ENCODE results near the gene HIF3A. TPM values are rescaled to one million over a fixed set of nuclear protein-coding genes. Genes with fewer than 3 reads are reported as not detected.

Gene HIF3A
- total RNA-seq, 2 donors from 2014 or later, result 41.6 to 71.9 TPM

DNA sequence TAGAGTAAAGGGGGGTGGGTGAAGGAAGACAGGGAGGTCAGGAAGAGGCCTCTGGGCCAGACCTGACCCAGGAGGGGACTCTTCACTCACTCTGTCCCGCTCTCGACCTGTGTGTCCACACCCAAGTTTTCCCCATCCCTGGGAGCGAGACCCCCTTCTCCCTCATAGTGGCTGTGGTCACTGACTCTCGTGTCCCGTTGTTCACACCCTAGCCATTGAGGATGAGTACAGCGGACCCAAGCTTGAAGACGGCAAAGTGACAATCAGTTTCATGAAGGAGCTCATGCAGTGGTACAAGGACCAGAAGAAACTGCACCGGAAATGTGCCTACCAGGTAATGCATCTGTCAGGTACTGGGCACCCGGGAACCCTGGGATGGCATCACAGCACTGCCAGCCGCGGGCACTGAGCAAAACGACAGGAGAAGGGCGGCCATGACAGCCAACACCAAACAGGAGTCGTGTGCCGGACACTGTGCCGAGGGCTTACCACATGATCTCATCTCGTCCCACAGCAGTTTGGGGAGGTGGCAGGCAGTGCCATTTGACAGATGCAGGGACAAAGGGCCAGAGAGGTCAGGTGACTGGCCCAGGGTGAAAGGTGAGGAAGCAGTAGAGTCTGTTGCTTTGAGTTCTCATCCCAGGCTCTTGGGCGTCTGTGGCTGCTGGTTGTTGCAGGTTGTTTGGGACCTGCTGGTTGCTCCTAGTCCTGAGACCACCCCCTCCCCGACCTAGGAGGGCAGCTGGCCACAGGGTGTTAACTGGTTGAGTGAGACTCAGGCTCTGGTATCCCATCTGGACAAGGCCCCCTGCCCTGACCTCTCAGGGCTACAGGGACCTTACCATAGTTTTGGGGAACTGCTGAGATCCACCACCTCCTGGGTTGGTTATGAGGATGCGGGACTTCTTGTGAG is 79.7 kb downstream of the HIF3A start:
- H3K9me3 Mint-ChIP-seq, result no peaks in the 10 kb centered on the region

DNA sequence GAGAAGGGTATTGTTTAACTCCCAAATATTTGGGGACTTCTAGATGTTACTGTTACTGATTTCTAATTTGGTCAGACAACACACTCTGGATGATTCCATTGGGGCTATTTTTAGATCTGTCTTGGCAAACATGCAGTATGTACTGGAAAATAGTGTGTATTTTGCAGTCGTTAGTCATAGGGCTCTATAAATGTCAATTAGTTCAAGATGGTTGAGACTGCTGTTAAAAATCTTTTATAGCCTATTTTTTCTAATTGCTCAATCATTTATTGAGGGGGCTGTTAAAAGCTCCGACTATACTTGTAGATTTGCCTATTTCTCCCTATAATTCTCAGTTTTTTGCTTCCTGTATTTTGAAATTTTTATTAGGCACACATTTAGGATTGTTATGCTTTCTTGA is 81.4 kb downstream of the HIF3A start:
- DNase-seq, result no peak
- Mint-ChIP-seq H3K36me3 (ENCODE audit: low read depth) (peaks cover 66% of the 10 kb centered on the region), H3K27ac (no peak overlapping the region), H3K4me3 (no peak overlapping the region), H3K9me3 (no peaks in the 10 kb centered on the region), H3K27me3 (ENCODE audit: insufficient read depth) (no peaks in the 10 kb centered on the region), H3K4me1 (peaks cover 6% of the 10 kb centered on the region)
- Histone ChIP-seq H3K4me1 (ENCODE audit: control insufficient read depth, insufficient read depth, low read length) (peaks cover under 1% of the 10 kb centered on the region), H3K9me3 (ENCODE audit: control insufficient read depth, low read length) (no peaks in the 10 kb centered on the region), H3K27ac (ENCODE audit: low read depth, low read length) (no peak overlapping the region), H3K36me3 (ENCODE audit: control insufficient read depth, insufficient read depth, low read length) (peaks cover 79% of the 10 kb centered on the region), H3K27me3 (ENCODE audit: control insufficient read depth, insufficient read depth, low read length, poor library complexity, severe bottlenecking) (no peaks in the 10 kb centered on the region), H3K9ac (ENCODE audit: extremely low read depth, low read length, poor library complexity, severe bottlenecking) (no peak overlapping the region), H3K4me3 (ENCODE audit: low read length) (no peak overlapping the region)
- WGBS, 2 experiments (ENCODE audit: insufficient coverage in 1 of 2, insufficient read length in 1 of 2), result 94 to 100% methylated on average over 1 to 2 of the region's 2 CpGs
- TF ChIP-seq, protein P1, sequence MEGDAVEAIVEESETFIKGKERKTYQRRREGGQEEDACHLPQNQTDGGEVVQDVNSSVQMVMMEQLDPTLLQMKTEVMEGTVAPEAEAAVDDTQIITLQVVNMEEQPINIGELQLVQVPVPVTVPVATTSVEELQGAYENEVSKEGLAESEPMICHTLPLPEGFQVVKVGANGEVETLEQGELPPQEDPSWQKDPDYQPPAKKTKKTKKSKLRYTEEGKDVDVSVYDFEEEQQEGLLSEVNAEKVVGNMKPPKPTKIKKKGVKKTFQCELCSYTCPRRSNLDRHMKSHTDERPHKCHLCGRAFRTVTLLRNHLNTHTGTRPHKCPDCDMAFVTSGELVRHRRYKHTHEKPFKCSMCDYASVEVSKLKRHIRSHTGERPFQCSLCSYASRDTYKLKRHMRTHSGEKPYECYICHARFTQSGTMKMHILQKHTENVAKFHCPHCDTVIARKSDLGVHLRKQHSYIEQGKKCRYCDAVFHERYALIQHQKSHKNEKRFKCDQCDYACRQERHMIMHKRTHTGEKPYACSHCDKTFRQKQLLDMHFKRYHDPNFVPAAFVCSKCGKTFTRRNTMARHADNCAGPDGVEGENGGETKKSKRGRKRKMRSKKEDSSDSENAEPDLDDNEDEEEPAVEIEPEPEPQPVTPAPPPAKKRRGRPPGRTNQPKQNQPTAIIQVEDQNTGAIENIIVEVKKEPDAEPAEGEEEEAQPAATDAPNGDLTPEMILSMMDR (conservative IDR thresholded peaks at IDR 0.05), result no peak

More for the DNA sequence above, 79.7 kb downstream of the HIF3A start:
- Histone ChIP-seq H3K4me1 (ENCODE audit: control insufficient read depth, insufficient read depth, low read length) (peaks cover 11% of the 10 kb centered on the region), H3K27me3 (ENCODE audit: control insufficient read depth, insufficient read depth, low read length, poor library complexity, severe bottlenecking) (no peaks in the 10 kb centered on the region), H3K9me3 (ENCODE audit: control insufficient read depth, low read length) (no peaks in the 10 kb centered on the region), H3K36me3 (ENCODE audit: control insufficient read depth, insufficient read depth, low read length) (peaks cover 69% of the 10 kb centered on the region), H3K4me3 (ENCODE audit: low read length) (no peak overlapping the region), H3K9ac (ENCODE audit: extremely low read depth, low read length, poor library complexity, severe bottlenecking) (no peak overlapping the region), H3K27ac (ENCODE audit: low read depth, low read length) (no peak overlapping the region)
- H3K27me3 Mint-ChIP-seq (ENCODE audit: insufficient read depth), result no peaks in the 10 kb centered on the region
- H3K4me1 Mint-ChIP-seq, result peaks cover 20% of the 10 kb centered on the region
- TF ChIP-seq, protein P1 (conservative IDR thresholded peaks at IDR 0.05), result no peak
- 96% methylated on average over 16 to 20 of the region's 20 CpGs for WGBS, 2 experiments (ENCODE audit: insufficient coverage in 1 of 2, insufficient read length in 1 of 2)
- H3K4me3 Mint-ChIP-seq, result no peak overlapping the region
- no peak overlapping the region for H3K27ac Mint-ChIP-seq
- DNase-seq, result no peak
- H3K36me3 Mint-ChIP-seq (ENCODE audit: low read depth), result peaks cover 49% of the 10 kb centered on the region

DNA sequence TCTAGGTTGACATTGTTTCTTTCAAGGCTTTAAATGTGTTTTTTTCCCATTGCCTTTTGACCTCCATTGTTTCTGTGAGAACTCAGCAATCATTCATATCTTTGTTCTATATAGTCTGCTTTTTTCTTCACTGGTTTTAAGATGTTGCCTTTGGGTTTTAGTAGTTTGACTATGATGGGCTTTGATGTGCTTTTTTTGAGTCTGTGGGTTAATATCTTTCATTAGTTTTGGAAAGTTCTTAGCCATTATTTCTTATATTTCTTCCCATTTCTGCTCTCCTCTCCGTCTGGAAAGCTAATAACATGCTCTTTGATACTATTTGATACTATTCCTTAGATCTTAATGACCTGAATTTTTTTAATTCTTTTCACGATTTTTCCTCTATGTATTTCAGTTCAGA is 83.8 kb downstream of the HIF3A start:
- Histone ChIP-seq H3K4me1 (ENCODE audit: control insufficient read depth, insufficient read depth, low read length) (no peaks in the 10 kb centered on the region), H3K9ac (ENCODE audit: extremely low read depth, low read length, poor library complexity, severe bottlenecking) (no peak overlapping the region), H3K27me3 (ENCODE audit: control insufficient read depth, insufficient read depth, low read length, poor library complexity, severe bottlenecking) (no peaks in the 10 kb centered on the region), H3K27ac (ENCODE audit: low read depth, low read length) (no peak overlapping the region), H3K4me3 (ENCODE audit: low read length) (no peak overlapping the region), H3K9me3 (ENCODE audit: control insufficient read depth, low read length) (no peaks in the 10 kb centered on the region), H3K36me3 (ENCODE audit: control insufficient read depth, insufficient read depth, low read length) (peaks cover 94% of the 10 kb centered on the region)
- no peaks in the 10 kb centered on the region for H3K4me1 Mint-ChIP-seq
- TF ChIP-seq, protein P1 (conservative IDR thresholded peaks at IDR 0.05), result no peak
- peaks cover 84% of the 10 kb centered on the region for H3K36me3 Mint-ChIP-seq (ENCODE audit: low read depth)
- no peak overlapping the region for H3K27ac Mint-ChIP-seq
- no peaks in the 10 kb centered on the region for H3K9me3 Mint-ChIP-seq
- H3K4me3 Mint-ChIP-seq, result no peak overlapping the region
- WGBS, 2 experiments (ENCODE audit: insufficient coverage in 1 of 2, insufficient read length in 1 of 2), result 89 to 100% methylated on average over 1 to 2 of the region's 2 CpGs
- no peak for DNase-seq
- H3K27me3 Mint-ChIP-seq (ENCODE audit: insufficient read depth), result no peaks in the 10 kb centered on the region

Data from endodermal cell (in vitro differentiated cells).